BLaER1 treated with 17β-estradiol and CSF1 and Interleukin-3, amounts not matched to agents 10 nM and 100 nM (cell line): ENCODE measurements around the gene RAB6C.
"Not testable (repeated sequence)": the region's sequence is repeated elsewhere in the genome, so short reads cannot be mapped to it uniquely, and the experiment has no call there.

ENCODE experiments used
- H3K27ac ChIP-seq, 11 experiments: shearing (Covaris generic); formaldehyde crosslinking; 2 replicates each; pipeline ENCODE4 v1.8.1; 2022
- H3K27me3 ChIP-seq, 11 experiments: shearing (Covaris generic); formaldehyde crosslinking; 2 replicates each; pipeline ENCODE4 v1.8.1; 2022
- H3K36me3 ChIP-seq, 11 experiments: shearing (Covaris generic); formaldehyde crosslinking; 2 replicates each; pipeline ENCODE4 v1.8.1; 2022
- H3K4me1 ChIP-seq, 10 experiments: shearing (Covaris generic); formaldehyde crosslinking; 2 replicates each; pipeline ENCODE4 v1.8.1; 2022
- H3K4me2 ChIP-seq, 11 experiments: shearing (Covaris generic); formaldehyde crosslinking; 2 replicates each; pipeline ENCODE4 v1.8.1; 2022
- H3K4me3 ChIP-seq, 10 experiments: shearing (Covaris generic); formaldehyde crosslinking; 2 replicates each; pipeline ENCODE4 v1.8.1; 2022
- H3K9ac ChIP-seq, 11 experiments: shearing (Covaris generic); formaldehyde crosslinking; 2 replicates each; pipeline ENCODE4 v1.8.1; 2022
- H3K9me3 ChIP-seq, 11 experiments: shearing (Covaris generic); formaldehyde crosslinking; replicated peaks in 1 of 11; 2 replicates each; pipeline ENCODE4 v1.8.1; 2022
- H4K20me1 ChIP-seq, 11 experiments: shearing (Covaris generic); formaldehyde crosslinking; 2 replicates each; pipeline ENCODE4 v1.8.1; 2022
- Cebpa-rat ChIP-seq, 11 experiments: shearing (Covaris generic); IDR thresholded peaks; 2 replicates each; pipeline ENCODE4 v1.8.1; 2022

The RAB6C gene

GRCh38 chr2:129984426-129984825 lies 5.0 kb downstream of the RAB6C start:
- H3K36me3 ChIP-seq: no peaks in the 10 kb centered on the region
- no peak overlapping the region for H3K27ac ChIP-seq
- no peak for TF ChIP-seq Cebpa-rat (IDR thresholded peaks at IDR 0.05)
- H3K9ac ChIP-seq: no peak overlapping the region
- H4K20me1 ChIP-seq: no peaks in the 10 kb centered on the region
- no peaks in the 10 kb centered on the region for H3K9me3 ChIP-seq
- peaks cover 0 to 5% (median 5%) of the 10 kb centered on the region in 11 experiments; a peak in 14 of 22 replicates for H3K27me3 ChIP-seq
- peaks cover 0 to 6% (median 4%) of the 10 kb centered on the region in 10 experiments; a peak in 8 of 20 replicates for H3K4me1 ChIP-seq
- H3K4me2 ChIP-seq: no peak overlapping the region
- H3K4me3 ChIP-seq: no peak overlapping the region

- H3K4me1 ChIP-seq, H3K4me3 ChIP-seq, H4K20me1 ChIP-seq, H3K27ac ChIP-seq, H3K27me3 ChIP-seq, H3K9ac ChIP-seq, H3K4me2 ChIP-seq, H3K36me3 ChIP-seq: not testable (repeated sequence)
- H3K9me3 ChIP-seq: peaks cover 0 to 13% (median 8%) of the 10 kb centered on the region in 11 experiments; a peak in 17 of 22 replicates
Observed at GRCh38 chr2:129992415-129993006, 13.0 kb downstream of the RAB6C start.

GRCh38 chr2:129993151-129993550 lies 13.7 kb downstream of the RAB6C start:
- H3K4me3 ChIP-seq, H3K27ac ChIP-seq, H3K9ac ChIP-seq, H3K4me1 ChIP-seq, H3K4me2 ChIP-seq, H3K36me3 ChIP-seq, H4K20me1 ChIP-seq, H3K27me3 ChIP-seq: not testable (repeated sequence)
- H3K9me3 ChIP-seq: peaks cover 0 to 13% (median 9%) of the 10 kb centered on the region in 11 experiments; a peak in 17 of 22 replicates

- H3K9ac ChIP-seq, H3K27me3 ChIP-seq, H3K27ac ChIP-seq, H3K36me3 ChIP-seq, H3K4me3 ChIP-seq, H3K4me2 ChIP-seq, H3K4me1 ChIP-seq, H4K20me1 ChIP-seq: not testable (repeated sequence)
- peaks cover 0 to 20% (median 10%) of the 10 kb centered on the region in 11 experiments; a peak in 18 of 22 replicates for H3K9me3 ChIP-seq
Observed at GRCh38 chr2:129996657-129997237, 17.3 kb downstream of the RAB6C start.

GRCh38 chr2:129998771-129999170 lies 19.3 kb downstream of the RAB6C start:
- not testable (repeated sequence) for H3K36me3 ChIP-seq, H4K20me1 ChIP-seq, H3K4me3 ChIP-seq, H3K27ac ChIP-seq, H3K9ac ChIP-seq, H3K27me3 ChIP-seq, H3K4me1 ChIP-seq, H3K4me2 ChIP-seq
- peaks cover 0 to 10% (median 2%) of the 10 kb centered on the region in 11 experiments; a peak in 8 of 22 replicates for H3K9me3 ChIP-seq

- H3K4me1 ChIP-seq, H3K36me3 ChIP-seq, H3K9me3 ChIP-seq, H3K9ac ChIP-seq, H4K20me1 ChIP-seq, H3K27ac ChIP-seq, H3K27me3 ChIP-seq, H3K4me3 ChIP-seq: not testable (repeated sequence)
- peak overlapping the region in 1 of 11 experiments; percentile 25; a peak in 1 of 22 replicates for H3K4me2 ChIP-seq
Observed at GRCh38 chr2:130005862-130006261, 26.4 kb downstream of the RAB6C start.

- not testable (repeated sequence) for H3K27ac ChIP-seq, H3K4me1 ChIP-seq, H3K9ac ChIP-seq, H3K4me2 ChIP-seq, H3K27me3 ChIP-seq, H4K20me1 ChIP-seq, H3K4me3 ChIP-seq, H3K36me3 ChIP-seq
- H3K9me3 ChIP-seq: peaks cover 21 to 28% (median 25%) of the 10 kb centered on the region in 11 experiments
Observed at GRCh38 chr2:130016701-130017100, 37.2 kb downstream of the RAB6C start.

GRCh38 chr2:130019402-130019801 lies 39.9 kb downstream of the RAB6C start:
- Histone ChIP-seq H3K4me2 (no peak overlapping the region), H3K9me3 (peaks cover 11 to 14% (median 12%) of the 10 kb centered on the region in 11 experiments), H3K27me3 (no peaks in the 10 kb centered on the region), H3K9ac (no peak overlapping the region), H3K4me1 (no peaks in the 10 kb centered on the region), H3K27ac (no peak overlapping the region), H3K4me3 (no peak overlapping the region), H4K20me1 (no peaks in the 10 kb centered on the region), H3K36me3 (0 out of 22 replicates have a peak, but pooled peaks cover 0 to 4% (median 0%) of the 10 kb centered on the region in 11 experiments)
- TF ChIP-seq Cebpa-rat (IDR thresholded peaks at IDR 0.05): no peak

- not testable (repeated sequence) for H3K9me3 ChIP-seq, H3K4me1 ChIP-seq, H4K20me1 ChIP-seq, H3K4me3 ChIP-seq, H3K27ac ChIP-seq, H3K9ac ChIP-seq, H3K36me3 ChIP-seq, H3K27me3 ChIP-seq, H3K4me2 ChIP-seq
Observed at GRCh38 chr2:130020069-130020468, 40.6 kb downstream of the RAB6C start.

GRCh38 chr2:130025931-130026330 lies 46.5 kb downstream of the RAB6C start:
- not testable (repeated sequence) for H3K4me3 ChIP-seq, H3K9me3 ChIP-seq, H3K9ac ChIP-seq, H3K4me2 ChIP-seq, H3K4me1 ChIP-seq, H3K36me3 ChIP-seq, H3K27ac ChIP-seq, H3K27me3 ChIP-seq, H4K20me1 ChIP-seq
